GM20431 (cell line): ENCODE data around the gene DPEP2.
"Not testable (repeated sequence)": the region's sequence is repeated elsewhere in the genome, so short reads cannot be mapped to it uniquely, and the experiment has no call there.

ENCODE experiments used
- in situ Hi-C: fragments of 300-500 bp; cut with MseI, MboI; formaldehyde crosslinking; loops from one replicate; pipeline ENCODE4 v1.15.0; 2020; ENCODE audit warnings: low sequenced_read_pairs; ENCODE audit not compliant: unreplicated experiment

DPEP2 gene

DNA sequence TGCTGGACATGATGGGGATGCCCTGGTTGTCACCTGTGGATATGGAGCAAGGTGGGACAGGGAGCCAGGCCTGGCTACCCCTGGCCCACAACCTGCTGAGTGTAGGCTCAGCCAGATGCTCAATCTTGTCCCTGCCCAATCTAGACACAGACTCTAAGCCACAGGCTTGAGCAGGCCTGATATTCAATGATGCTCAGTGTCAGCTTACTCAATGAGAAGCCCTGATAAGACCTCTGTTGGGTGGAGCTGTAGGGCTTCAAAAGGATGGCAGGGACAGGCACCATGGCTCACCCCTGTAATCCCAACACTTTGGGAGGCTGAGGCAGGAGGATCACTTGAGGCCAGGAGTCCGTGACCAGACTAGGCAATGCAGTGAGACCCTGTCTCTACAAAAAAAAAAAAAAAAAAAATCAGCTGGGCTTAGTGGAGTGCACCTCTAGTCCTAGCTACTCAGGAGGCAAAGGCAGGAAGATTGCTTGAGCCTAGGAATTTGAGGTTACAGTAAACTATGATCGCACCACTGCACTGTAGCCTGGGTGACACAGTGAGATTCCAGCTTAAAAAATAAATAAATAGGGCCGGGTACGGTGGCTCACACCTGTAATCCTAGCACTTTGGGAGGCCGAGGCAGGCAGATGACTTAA, 58.7 kb downstream of the DPEP2 start:
- in situ Hi-C loops = no loop called here

DNA sequence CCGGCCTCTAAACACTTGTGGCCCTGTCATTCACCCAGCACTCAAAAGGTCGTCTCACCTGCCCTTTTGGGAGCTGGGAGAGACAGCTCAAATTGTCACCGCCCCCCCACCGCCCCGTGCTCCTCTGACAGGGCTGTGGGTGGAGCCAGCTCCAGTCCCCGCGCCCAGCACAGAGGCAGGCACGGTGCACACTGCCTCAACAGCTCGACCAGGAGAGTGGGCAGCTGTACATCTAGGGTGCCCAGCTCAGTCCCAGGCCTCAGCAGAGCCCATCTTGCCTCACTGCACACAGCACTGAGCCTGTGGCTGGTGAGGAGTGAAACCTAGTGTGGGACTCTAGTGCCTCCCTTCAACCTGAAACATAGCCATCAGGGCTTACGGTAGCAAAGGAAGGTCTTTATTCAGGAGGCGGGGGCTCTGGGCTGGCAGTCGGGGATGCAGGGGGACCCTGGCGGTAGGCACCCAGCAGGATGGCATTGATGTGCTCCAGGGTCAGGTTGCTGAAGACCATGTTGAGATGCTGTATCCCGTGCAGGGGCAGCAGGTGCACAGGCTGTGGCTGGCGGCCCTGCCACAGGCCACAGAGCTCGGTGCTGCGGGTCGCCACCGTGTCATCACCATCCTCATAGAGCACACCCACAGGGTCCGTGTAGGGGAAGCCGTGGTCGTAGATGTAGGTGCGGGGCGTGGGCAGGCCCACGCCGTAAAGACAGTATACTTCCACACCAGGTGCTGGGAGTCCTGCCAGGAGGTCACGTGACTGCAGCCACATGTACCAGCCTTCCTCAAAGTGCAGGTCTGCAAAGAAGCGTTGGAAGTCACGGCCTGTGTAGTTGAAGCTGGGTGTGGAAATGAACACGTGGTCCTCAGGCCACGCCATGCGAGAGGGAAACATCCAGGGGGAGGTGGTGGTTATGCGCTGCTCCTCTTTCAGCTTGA, 59.5 kb downstream of the DPEP2 start:
- in situ Hi-C loops = no loop called here

DNA sequence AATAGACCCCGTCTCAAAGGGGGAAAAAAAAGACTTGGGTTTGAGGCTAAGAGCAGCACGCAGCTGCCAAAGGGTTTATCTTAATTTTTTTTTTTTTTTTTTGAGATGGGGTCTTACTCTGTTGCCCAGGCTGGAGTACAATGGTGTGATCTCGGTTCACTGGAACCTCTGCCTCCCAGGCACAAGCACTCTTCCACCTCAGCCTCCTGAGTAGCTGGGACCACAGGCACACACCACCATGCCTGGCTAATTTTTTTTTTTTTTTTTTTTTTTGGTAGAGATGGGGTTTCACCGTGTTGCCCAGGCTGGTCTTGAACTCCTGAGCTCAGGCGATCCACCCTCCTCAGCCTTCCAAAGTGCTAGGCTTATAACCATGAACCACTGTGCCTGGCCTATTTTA, 61.6 kb downstream of the DPEP2 start:
- in situ Hi-C loops = not testable (repeated sequence)
